GM12874 (cell line): ENCODE measurements around the gene DLX4.

Experiments used
- TF ChIP-seq, protein P1 (sequence below): IDR thresholded peaks from 2 replicates; pipeline ENCODE4 v1.5.1; 2011; ENCODE audit warnings: low read depth, mild to moderate bottlenecking, control low read depth, low read length, moderate library complexity; ENCODE audit not compliant: insufficient read depth

Gene DLX4

DNA sequence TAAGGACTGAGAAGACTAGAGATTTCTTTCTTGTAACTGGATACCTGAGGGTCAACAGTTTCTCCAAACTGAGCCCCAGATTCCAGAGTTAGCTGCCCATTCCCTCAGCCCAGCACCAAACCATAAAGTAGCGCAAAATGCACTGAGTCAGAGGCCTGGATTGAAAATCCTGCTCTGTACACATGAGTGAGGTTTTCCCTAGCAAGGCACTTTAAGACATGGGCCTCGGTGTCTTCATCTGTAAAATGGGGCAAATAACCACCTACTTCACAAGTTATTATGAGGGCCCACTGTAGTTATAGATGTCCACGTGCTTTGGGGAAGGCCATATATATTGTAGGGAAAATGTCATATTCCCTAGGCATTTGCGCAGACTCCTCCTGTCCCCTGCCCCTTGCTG is 10.3 kb upstream of the DLX4 start:
- TF ChIP-seq, protein P1, sequence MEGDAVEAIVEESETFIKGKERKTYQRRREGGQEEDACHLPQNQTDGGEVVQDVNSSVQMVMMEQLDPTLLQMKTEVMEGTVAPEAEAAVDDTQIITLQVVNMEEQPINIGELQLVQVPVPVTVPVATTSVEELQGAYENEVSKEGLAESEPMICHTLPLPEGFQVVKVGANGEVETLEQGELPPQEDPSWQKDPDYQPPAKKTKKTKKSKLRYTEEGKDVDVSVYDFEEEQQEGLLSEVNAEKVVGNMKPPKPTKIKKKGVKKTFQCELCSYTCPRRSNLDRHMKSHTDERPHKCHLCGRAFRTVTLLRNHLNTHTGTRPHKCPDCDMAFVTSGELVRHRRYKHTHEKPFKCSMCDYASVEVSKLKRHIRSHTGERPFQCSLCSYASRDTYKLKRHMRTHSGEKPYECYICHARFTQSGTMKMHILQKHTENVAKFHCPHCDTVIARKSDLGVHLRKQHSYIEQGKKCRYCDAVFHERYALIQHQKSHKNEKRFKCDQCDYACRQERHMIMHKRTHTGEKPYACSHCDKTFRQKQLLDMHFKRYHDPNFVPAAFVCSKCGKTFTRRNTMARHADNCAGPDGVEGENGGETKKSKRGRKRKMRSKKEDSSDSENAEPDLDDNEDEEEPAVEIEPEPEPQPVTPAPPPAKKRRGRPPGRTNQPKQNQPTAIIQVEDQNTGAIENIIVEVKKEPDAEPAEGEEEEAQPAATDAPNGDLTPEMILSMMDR: no peak

DNA sequence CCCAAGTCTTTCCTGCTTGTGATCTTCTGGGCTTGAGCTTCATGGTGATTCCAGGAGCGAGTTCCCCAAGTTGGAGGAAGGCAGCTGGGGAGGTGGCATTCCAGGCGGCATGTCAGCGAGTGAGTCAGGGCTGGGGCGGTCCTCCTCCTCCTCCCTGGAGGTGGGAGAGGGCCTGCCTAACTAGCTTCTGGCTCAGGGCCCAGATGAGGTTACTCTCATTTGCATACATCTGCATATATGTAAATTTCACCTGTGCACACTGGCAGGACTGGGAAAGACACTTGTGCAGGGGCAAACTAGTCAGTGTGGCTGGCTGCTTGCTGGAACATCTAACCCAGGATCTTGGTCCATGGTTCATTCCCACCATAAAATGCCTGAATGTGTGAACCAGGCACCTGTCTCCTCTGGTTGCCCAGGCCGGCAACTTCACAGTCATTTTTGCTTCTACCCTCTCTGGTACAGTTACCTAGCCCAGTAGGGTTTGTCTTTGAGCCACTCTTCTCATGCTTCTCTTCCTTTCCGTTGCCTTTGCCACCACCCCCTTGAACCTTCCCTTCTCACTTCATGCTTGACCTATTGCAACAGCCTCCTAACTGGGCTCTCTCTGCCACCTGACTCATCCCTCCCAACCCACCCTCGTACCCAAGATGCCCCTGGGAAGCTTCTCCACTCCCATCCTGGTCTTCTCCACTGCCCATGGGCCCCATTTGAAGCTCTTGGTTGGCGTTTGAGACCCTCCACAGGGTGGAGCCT is 9.6 kb upstream of the DLX4 start:
- TF ChIP-seq, protein P1: no peak

DNA sequence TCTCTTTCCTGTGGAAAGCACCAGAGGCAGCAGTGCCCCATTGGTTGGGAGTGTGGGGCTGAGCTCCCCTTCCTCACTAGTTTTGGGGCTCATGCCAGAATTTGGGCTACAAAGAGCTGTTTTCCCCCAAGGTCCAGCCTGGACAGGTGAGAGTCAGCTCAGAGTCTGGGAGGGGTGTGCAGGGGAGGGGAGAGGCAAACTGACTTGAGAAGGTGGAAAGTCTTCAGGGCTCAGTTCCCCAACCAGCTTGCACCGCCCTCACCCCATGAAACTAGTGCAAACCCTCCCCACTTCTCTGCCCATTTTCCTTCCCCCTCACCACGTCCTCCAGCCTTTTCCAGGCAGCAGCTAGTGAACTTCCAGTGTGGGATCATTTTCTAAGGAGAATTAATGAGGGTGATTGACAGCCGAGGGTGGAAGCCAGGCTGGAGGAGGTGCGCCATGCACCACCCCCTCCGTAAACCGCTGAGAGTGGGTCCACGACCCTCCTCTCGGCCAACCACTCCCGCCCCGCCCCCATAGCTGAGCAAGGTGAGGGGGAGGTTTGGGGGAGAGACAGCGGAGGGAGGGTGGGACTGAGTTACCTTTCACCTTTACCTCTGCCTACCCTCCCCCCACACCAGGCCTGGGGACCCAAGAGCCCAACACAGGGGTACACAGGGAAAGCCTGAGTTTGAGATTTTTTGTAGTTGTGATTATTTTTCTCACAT is 6.2 kb upstream of the DLX4 start:
- TF ChIP-seq, protein P1: no peak

DNA sequence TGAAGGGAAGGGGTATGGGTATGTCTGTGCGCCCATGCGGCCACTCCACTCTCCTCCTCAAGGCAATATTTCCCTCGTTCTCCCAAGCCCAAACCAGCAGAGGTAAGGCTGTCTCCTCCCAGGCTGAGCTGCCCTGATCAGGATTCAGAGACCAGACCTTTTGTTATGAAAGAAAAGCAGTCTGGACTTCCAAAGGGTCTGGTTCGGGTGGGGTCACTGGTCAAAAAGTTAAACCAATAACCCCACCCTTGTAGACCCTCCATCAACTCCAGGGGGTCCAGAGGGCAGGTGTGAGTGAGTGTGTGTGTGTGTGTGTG is 5.7 kb upstream of the DLX4 start:
- TF ChIP-seq, protein P1: no peak

DNA sequence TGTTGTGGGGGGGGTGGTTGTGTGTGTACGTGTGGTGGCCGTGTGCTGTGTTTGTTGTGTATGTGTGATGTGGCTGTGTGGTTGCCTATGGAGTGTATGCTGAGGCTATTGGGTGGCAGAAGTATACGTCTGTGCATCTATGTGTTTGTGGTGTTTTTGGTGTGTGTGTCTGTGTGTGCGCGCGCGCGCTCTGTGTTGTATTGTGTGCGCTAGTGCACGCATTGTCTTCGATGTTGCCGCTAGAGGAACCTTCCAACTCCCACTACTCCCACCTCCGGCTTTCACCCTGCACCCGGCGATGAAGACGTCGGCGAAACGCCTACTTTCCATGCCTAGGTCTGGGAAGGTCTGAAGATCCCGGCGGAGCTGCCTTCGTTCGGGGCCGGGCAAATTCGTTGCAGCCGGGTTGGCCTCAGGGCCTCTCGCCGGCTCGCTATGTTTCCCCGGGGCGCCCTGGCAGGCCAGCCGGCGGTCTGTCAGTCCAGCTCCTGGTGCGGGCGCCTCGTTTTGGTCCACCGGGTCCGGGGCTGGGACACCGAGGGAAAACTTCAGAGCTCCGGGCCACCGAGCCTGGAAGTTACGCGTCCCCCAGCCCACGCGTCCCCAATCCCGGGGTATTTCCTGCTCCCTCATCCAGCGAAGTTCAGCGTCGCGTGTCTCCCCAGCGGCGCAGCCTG is 5.2 kb upstream of the DLX4 start:
- TF ChIP-seq, protein P1: no peak

DNA sequence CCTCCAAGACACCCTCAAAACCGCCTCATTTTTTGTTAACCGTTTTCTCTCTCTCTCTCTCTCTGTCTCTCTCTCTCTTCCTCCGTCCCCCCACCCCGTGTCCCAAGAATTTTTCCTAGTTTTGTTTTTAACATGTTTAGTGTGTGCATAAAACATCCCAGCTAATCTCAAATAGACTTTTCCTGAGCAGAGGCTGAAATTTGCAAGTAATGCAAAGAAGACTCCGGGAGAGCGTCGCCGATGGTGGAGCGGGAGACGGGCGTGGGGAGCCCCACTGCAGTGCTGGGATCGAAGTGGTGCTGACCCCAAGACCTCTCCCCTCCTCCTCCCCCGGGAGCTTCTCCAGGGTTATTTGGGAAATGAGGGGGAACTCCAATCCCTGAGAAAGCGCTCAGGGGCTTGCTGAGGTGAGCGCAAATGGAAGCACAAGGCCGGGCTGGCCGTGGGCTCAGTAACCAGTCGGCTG is 4.7 kb upstream of the DLX4 start:
- TF ChIP-seq, protein P1: no peak

DNA sequence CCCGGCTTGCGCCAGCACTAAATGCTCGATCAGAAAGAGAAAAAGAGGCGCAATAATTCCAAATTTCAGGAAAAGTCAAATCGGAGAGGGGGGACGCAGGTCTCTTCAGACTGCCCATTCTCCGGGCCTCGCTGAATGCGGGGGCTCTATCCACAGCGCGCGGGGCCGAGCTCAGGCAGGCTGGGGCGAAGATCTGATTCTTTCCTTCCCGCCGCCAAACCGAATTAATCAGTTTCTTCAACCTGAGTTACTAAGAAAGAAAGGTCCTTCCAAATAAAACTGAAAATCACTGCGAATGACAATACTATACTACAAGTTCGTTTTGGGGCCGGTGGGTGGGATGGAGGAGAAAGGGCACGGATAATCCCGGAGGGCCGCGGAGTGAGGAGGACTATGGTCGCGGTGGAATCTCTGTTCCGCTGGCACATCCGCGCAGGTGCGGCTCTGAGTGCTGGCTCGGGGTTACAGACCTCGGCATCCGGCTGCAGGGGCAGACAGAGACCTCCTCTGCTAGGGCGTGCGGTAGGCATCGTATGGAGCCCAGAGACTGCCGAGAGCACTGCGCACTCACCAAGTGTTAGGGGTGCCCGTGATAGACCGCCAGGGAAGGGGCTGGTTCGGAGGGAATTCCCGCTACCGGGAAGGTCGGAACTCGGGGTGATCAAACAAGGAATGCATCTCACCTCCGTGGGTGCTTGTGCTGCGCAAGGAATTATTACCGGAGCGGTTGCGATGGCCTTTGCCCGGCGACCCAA is 4.0 kb upstream of the DLX4 start:
- TF ChIP-seq, protein P1: no peak
